IMR-90 (cell line): ENCODE measurements around the gene TF.

Experiments
- BHLHE40 ChIP-seq: fragments of 150-350 bp; IDR thresholded peaks from 2 replicates; pipeline ENCODE4 v1.6.1; 2016; ENCODE audit warnings: mild to moderate bottlenecking, low read depth, low read length
- CHD1 ChIP-seq: IDR thresholded peaks from 2 replicates; pipeline ENCODE4 v1.6.1; 2012; ENCODE audit warnings: low read depth, low read length, improper control_type of control experiment
- MAFK ChIP-seq: IDR thresholded peaks from 2 replicates; pipeline ENCODE4 v1.6.1; 2012; ENCODE audit warnings: low read depth, low read length, improper control_type of control experiment
- MXI1 ChIP-seq: IDR thresholded peaks from 2 replicates; pipeline ENCODE4 v1.6.1; 2012; ENCODE audit warnings: low read depth, mild to moderate bottlenecking, low read length, moderate library complexity, borderline replicate concordance
- POLR2A ChIP-seq: IDR thresholded peaks from 2 replicates; pipeline ENCODE4 v1.6.1; 2012; ENCODE audit warnings: mild to moderate bottlenecking, low read depth, low read length
- RAD21 ChIP-seq: IDR thresholded peaks from 2 replicates; pipeline ENCODE4 v1.6.1; 2012; ENCODE audit warnings: low read length, improper control_type of control experiment
- SMC3 ChIP-seq: fragments of 150-350 bp; IDR thresholded peaks from 2 replicates; pipeline ENCODE4 v1.6.1; 2016; ENCODE audit warnings: low read depth, mild to moderate bottlenecking, antibody characterized with exemption, low read length, moderate library complexity
- TF ChIP-seq, protein P1 (sequence below): conservative IDR thresholded peaks from 2 replicates; pipeline ENCODE4 v1.5.1; 2012; ENCODE audit warnings: mild to moderate bottlenecking, low read depth, low read length, improper control_type of control experiment
- TF ChIP-seq, protein P2 (sequence below): fragments of 150-350 bp; IDR thresholded peaks from 2 replicates; pipeline ENCODE4 v1.6.1; 2016; ENCODE audit warnings: low read depth, mild to moderate bottlenecking, low read length, moderate library complexity, borderline replicate concordance

DNA sequence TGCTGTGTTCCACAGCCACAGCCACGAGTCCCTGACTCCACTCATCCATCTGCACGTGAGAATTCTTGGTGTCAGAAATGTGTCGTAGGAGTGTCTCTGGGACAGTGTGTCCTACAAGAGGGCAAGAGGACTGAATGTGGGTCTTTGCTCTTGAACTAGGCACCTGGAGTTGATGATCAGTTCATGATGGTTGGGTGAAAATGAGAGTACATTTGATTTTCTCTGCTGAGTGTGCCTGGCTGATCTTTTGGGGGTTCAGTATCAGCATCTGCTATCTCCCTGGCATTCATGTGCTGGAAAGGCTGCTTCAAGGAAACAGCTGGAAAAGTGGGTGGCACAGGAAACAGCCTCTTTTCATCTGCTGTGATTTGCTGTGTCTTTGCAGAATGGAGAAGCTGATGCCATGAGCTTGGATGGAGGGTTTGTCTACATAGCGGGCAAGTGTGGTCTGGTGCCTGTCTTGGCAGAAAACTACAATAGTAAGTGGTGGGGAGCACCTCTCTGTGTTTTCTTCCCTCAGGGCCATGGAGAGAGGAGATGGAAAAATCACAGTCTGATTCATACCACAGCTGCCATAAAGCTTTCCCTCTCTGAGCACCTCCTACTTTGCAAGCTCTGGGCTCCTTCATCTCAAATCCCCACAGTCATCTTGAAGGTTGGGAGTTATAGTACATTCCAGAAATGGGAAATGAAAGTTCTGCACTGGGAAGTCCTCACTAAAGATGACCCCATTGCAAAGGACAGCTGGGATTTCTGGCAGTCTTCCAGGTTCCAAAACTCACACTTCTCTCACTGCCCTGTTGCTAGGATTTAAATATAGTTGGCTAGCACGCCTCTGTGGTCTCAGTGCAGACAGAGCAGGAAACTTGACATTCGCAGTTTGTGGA lies 17.8 kb downstream of the TF start:
- no peak for TF ChIP-seq BHLHE40
- TF ChIP-seq, protein P1, sequence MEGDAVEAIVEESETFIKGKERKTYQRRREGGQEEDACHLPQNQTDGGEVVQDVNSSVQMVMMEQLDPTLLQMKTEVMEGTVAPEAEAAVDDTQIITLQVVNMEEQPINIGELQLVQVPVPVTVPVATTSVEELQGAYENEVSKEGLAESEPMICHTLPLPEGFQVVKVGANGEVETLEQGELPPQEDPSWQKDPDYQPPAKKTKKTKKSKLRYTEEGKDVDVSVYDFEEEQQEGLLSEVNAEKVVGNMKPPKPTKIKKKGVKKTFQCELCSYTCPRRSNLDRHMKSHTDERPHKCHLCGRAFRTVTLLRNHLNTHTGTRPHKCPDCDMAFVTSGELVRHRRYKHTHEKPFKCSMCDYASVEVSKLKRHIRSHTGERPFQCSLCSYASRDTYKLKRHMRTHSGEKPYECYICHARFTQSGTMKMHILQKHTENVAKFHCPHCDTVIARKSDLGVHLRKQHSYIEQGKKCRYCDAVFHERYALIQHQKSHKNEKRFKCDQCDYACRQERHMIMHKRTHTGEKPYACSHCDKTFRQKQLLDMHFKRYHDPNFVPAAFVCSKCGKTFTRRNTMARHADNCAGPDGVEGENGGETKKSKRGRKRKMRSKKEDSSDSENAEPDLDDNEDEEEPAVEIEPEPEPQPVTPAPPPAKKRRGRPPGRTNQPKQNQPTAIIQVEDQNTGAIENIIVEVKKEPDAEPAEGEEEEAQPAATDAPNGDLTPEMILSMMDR = no peak
- TF ChIP-seq MXI1 = no peak
- TF ChIP-seq MAFK = no peak
- no peak for TF ChIP-seq POLR2A
- TF ChIP-seq, protein P2, sequence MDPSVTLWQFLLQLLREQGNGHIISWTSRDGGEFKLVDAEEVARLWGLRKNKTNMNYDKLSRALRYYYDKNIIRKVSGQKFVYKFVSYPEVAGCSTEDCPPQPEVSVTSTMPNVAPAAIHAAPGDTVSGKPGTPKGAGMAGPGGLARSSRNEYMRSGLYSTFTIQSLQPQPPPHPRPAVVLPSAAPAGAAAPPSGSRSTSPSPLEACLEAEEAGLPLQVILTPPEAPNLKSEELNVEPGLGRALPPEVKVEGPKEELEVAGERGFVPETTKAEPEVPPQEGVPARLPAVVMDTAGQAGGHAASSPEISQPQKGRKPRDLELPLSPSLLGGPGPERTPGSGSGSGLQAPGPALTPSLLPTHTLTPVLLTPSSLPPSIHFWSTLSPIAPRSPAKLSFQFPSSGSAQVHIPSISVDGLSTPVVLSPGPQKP = no peak
- TF ChIP-seq CHD1 = no peak
- TF ChIP-seq RAD21 = no peak
- TF ChIP-seq SMC3 = no peak
